Activated effector memory CD4-positive, alpha-beta T cell treated with anti-CD3 and anti-CD28 coated beads, Interleukin-2, amount 50 U/mL, for 16 hours (primary cell): Measurements from ENCODE around the gene RAB22A.
A peak's percentile ranks its signal among the peaks of the same experiment; 100 is the strongest.

ENCODE experiments used
- DNase-seq: peaks from one replicate; pipeline ENCODE4 v3.0.0-alpha.2; 2020

The RAB22A gene

GRCh38 chr20:58305061-58305460 is 4.5 kb upstream of the RAB22A start:
- DNase-seq: no peak

- peak; percentile 89 for DNase-seq
Observed at GRCh38 chr20:58306421-58307261, 2.9 kb upstream of the RAB22A start.

GRCh38 chr20:58307270-58307669 is 2.2 kb upstream of the RAB22A start:
- peak; percentile 61 for DNase-seq

GRCh38 chr20:58308290-58308679 is 1.2 kb upstream of the RAB22A start:
- DNase-seq: no peak

GRCh38 chr20:58308680-58309527 is 611 bp upstream of the RAB22A start:
- DNase-seq: peak; percentile 69

- no peak for DNase-seq
Observed at GRCh38 chr20:58310291-58310782, 822 bp downstream of the RAB22A start.

GRCh38 chr20:58312836-58313235 is 3.3 kb downstream of the RAB22A start:
- no peak for DNase-seq

- no peak for DNase-seq
Observed at GRCh38 chr20:58313396-58313795, 3.9 kb downstream of the RAB22A start.

- no peak for DNase-seq
Observed at GRCh38 chr20:58321205-58321604, 11.7 kb downstream of the RAB22A start.

GRCh38 chr20:58322083-58322482 is 12.6 kb downstream of the RAB22A start:
- no peak for DNase-seq

GRCh38 chr20:58325912-58326311 is 16.4 kb downstream of the RAB22A start:
- DNase-seq: no peak

GRCh38 chr20:58327211-58327610 is 17.7 kb downstream of the RAB22A start:
- no peak for DNase-seq

- DNase-seq: no peak
Observed at GRCh38 chr20:58328836-58329235, 19.3 kb downstream of the RAB22A start.

- no peak for DNase-seq
Observed at GRCh38 chr20:58329711-58330110, 20.2 kb downstream of the RAB22A start.

- no peak for DNase-seq
Observed at GRCh38 chr20:58330249-58330648, 20.7 kb downstream of the RAB22A start.

GRCh38 chr20:58330687-58331086 is 21.2 kb downstream of the RAB22A start:
- no peak for DNase-seq

- DNase-seq: no peak
Observed at GRCh38 chr20:58331961-58332551, 22.5 kb downstream of the RAB22A start.

GRCh38 chr20:58339741-58340140 is 30.2 kb downstream of the RAB22A start:
- no peak for DNase-seq

- no peak for DNase-seq
Observed at GRCh38 chr20:58340151-58340550, 30.6 kb downstream of the RAB22A start.

- no peak for DNase-seq
Observed at GRCh38 chr20:58340853-58341252, 31.3 kb downstream of the RAB22A start.

- DNase-seq: no peak
Observed at GRCh38 chr20:58342104-58342945, 32.8 kb downstream of the RAB22A start.

- DNase-seq: no peak
Observed at GRCh38 chr20:58344741-58345140, 35.2 kb downstream of the RAB22A start.
